ENCODE results near the gene CRYBG1.
"Not testable (repeated sequence)": the region's sequence is repeated elsewhere in the genome, so short reads cannot be mapped to it uniquely, and the experiment has no call there.

Gene CRYBG1

GRCh38 chr6:106501960-106502371, 141.4 kb downstream of the CRYBG1 start:
- no peak for DNase-seq (ENCODE audit: low spot score)

DNA sequence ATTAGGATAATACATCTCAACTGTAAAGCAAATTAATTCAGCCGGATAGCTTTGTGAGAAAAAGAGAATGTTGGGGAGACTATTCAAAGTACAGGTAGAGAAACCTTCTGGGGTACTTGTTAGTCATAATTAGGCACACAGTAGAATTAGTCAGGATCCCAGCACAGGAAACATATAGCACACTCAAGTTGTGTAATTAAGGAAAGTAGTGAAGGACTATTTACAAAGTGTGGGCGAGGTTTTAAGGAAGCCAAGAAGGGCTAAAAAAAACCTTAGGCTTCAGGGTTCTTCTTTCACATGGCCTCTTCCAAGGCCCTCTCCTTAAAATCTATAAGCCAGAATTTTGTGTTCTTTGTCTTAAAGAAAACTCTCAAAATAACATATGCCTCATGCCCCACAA, 142.0 kb downstream of the CRYBG1 start:
- DNase-seq (ENCODE audit: low spot score): no peak

GRCh38 chr6:106508277-106508676, 147.8 kb downstream of the CRYBG1 start:
- no peak for DNase-seq (ENCODE audit: low spot score)

GRCh38 chr6:106508834-106509233, 148.3 kb downstream of the CRYBG1 start:
- no peak for DNase-seq (ENCODE audit: low spot score)

- DNase-seq (ENCODE audit: low spot score): no peak
Observed at GRCh38 chr6:106509420-106510089, 149.0 kb downstream of the CRYBG1 start.

DNA sequence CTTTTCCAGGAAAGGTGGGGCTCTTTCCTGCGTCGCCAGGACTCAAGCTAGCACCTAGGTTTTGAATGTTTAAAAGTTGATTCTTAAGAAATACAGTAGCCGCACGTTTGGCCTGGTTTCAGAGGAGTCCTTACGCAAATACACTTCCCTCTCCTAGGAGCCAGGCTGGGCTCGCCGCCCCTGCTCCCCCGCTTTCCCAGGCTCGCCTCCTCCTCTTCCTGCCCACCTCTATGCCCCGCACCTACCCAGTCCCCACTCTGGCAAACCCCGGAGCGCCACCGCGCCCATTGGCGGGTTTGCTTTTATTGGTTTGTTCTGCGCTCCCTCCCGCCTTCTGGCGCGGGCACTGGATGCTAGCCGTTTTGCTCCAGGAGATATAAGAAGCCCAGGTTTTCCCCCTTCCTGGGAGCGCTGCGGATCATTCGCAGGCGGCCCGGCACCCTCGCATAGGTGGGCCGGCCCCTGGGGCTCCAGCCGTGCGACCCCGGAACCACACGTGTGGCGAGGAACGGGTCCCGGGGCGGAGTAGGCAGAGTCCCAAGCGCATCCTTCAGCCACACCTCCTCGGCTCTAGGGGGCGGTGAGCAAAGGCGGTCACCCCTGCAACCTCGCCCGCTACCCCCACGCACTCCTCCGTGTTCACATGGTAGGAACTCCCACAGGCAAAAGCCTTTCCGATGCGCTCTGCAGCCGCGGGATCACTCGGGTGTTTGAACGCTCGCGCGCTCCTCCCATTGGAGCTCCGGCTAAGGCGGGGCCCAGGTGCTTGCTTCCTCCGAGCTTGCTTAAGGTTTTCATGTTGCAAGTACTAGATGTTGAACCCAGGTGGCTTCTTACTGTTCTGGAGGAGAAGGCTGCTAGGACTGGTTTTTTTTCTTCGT, 149.8 kb downstream of the CRYBG1 start:
- DNase-seq (ENCODE audit: low spot score): peak; percentile 60

DNA sequence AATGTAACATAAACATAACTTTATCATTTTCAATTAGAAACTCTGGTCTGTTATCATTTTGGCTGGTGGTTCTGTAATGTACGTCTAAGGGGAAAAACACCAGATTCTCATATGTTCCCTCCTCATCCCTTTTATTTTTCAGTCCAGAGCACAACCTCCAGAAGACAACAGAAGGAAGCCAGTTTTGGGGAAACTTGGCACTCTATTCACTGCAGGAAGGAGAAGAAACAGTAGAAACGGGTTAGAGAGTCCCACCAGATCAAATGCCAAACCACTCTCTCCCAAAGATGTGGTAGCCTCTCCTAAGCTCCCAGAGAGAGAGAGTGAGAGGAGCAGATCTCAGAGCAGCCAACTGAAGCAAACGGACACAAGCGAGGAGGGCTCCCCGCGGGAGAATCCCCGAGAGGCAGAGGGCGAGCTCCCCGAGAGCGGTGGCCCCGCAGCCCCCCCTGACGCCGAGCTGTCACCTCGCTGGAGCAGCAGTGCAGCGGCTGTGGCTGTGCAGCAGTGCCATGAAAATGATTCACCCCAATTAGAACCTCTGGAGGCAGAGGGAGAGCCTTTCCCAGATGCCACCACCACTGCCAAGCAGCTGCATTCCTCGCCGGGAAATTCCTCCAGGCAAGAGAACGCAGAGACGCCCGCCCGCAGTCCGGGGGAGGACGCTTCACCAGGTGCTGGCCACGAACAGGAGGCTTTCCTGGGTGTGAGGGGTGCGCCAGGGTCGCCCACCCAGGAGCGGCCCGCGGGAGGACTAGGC, 151.0 kb downstream of the CRYBG1 start:
- no peak for DNase-seq (ENCODE audit: low spot score)

- peak; percentile 76 for DNase-seq (ENCODE audit: low spot score)
Observed at GRCh38 chr6:106512048-106512967, 151.8 kb downstream of the CRYBG1 start.

DNA sequence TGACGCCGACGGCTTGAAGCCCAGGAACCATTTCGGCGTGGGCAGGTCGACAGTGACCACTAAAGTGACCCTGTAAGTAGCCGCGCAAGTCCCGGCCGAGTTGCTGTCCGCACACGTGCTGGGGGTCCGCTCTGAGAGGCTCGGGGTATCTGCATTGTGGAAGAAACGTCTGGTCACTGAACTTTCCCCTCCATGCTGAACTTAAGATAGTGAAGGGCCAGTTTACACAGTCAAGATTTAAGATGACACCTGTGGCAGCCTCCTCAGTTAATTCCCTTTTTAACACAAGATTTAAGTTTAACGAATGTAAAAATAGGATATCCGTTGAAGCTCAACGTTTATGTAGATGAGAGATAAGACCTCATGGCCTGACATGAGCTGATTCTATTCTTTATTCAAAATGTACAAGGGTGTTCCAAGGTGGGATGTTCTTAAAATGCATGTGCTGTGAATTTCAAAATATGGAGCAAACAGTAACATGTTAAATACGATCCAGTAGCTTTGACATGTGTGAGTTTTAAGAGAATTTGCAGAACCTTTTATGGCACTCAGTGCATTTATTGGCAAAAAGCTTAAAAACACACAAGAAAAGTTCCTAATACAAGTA, 152.6 kb downstream of the CRYBG1 start:
- no peak for DNase-seq (ENCODE audit: low spot score)

- no peak for DNase-seq (ENCODE audit: low spot score)
Observed at GRCh38 chr6:106513808-106514582, 153.5 kb downstream of the CRYBG1 start.

DNA sequence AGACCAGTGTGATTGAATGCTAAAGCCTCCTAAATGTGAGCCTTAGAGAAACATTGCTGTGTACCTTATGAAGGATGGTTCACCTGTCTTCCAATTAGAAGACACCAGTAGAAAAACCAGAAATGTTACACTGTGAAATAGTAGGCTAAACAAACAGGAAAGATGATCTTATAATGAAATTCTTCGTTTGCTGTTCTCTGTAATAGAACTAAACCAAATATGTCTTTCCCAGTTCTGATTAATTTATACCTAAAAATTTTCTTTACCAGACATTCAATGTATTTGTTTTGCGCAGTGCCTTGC, 154.0 kb downstream of the CRYBG1 start:
- DNase-seq (ENCODE audit: low spot score): no peak

DNA sequence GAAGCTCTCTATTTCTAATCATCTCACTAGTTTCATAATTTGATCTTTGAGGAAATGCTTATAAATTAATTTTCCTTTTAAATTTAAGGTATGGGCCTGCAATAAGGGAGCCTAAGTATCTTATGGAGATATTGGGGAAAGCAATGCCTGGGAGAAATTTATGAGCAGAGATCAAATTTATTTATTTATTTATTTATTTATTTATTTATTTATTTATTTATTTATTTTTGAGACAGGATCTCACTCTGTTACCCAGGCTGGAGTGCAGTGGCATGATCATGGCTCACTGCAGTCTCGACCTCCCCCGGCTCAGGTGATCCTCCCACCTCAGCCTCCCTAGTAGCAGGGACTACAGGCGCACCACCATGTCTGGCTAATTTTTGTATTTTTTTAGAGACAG, 155.1 kb downstream of the CRYBG1 start:
- not testable (repeated sequence) for DNase-seq (ENCODE audit: low spot score)

- no peak for DNase-seq (ENCODE audit: low spot score)
Observed at GRCh38 chr6:106516616-106517015, 156.1 kb downstream of the CRYBG1 start.

DNA sequence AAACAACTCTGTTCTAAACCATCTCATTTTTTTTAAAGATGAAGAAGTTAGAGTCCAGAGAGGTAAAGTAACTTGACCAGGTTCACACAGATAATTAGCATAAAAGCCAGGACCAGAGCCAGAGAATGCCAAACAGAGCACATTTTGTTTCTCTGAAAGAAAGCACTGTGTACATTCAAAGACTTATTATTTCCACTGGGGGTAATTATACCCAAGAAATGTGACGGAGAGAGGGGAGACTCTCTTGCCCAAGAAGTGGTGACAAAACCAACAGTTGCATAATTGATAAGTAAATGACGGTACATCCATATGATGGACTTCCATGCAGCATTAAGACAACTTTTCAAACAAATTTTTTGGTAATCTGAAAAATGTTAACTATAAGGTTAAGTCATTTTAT, 157.2 kb downstream of the CRYBG1 start:
- no peak for DNase-seq (ENCODE audit: low spot score)

- DNase-seq (ENCODE audit: low spot score): no peak
Observed at GRCh38 chr6:106518748-106519147, 158.2 kb downstream of the CRYBG1 start.

DNA sequence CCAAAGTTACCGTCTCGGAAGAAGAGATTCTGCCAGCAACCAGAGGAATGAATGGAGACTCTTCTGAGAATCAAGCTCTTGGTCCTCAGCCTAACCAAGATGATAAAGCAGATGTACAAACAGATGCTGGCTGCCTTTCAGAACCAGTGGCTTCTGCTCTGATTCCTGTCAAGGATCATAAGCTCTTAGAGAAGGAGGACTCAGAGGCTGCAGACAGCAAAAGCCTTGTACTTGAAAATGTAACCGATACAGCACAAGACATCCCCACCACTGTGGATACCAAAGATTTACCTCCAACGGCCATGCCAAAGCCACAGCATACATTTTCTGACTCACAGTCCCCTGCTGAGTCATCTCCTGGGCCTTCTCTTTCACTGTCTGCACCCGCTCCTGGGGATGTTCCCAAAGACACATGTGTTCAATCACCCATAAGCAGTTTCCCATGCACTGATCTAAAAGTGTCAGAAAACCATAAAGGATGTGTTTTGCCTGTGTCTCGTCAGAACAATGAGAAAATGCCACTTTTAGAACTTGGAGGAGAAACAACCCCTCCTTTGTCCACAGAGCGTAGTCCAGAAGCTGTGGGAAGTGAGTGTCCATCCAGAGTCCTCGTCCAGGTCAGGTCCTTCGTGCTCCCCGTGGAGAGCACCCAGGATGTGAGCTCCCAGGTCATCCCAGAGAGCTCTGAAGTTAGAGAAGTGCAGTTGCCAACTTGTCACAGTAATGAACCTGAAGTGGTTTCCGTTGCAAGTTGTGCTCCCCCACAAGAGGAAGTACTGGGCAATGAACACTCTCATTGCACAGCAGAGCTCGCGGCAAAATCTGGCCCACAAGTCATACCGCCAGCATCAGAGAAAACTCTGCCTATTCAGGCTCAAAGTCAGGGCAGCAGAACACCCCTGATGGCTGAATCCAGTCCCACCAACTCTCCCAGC, 159.2 kb downstream of the CRYBG1 start:
- peak; percentile 76 for DNase-seq (ENCODE audit: low spot score)

DNA sequence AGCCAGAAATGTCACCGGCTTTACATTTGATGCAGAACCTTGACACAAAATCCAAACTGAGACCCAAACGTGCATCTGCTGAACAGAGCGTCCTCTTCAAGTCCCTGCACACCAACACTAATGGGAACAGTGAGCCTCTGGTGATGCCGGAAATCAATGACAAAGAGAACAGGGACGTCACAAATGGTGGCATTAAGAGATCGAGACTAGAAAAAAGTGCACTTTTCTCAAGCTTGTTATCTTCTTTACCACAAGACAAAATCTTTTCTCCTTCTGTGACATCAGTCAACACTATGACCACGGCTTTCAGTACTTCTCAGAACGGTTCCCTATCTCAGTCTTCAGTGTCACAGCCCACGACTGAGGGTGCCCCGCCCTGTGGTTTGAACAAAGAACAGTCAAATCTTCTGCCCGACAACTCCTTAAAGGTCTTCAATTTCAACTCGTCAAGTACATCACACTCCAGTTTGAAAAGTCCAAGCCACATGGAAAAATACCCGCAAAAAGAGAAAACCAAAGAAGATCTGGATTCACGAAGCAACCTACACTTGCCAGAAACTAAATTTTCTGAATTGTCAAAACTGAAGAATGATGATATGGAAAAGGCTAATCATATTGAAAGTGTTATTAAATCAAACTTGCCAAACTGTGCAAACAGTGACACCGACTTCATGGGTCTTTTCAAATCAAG, 160.3 kb downstream of the CRYBG1 start:
- DNase-seq (ENCODE audit: low spot score): peak; percentile 87

DNA sequence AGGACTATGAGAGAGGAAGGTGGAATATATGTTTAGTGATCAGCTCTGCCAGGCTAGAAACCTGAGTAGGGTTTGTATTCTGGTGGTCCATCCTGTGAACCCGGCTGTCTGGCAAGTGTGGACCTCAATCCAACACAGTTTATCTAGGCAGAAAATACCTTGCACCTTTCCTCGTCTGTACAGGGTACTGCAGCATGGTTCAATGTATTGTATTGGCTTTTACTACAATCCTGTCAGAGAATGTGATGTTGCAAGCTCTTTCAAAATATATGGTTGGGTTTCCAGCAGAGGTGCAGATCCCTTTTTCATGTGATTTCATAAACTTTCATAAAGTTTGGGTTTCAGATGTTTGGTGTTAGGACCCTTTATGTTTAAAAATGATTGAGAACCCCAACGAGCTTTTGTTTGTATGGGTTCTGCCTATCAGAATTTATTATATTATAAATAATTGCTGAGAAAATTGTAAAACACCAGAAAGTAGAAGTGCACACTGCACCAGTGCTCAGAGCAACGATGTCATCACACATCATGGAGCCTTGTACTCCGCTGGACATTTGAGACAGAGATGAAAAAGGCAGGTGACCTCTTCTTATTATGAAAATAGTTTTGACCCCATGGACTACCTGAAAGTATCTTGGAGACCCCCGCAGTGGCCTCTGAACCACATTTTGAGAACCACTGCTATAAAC, 162.2 kb downstream of the CRYBG1 start:
- DNase-seq (ENCODE audit: low spot score): no peak
